Calu3 (cell line): Measurements from ENCODE around the gene KIAA1614. TPM values are rescaled to one million over a fixed set of nuclear protein-coding genes. Genes with fewer than 3 reads are reported as not detected.
A peak's percentile ranks its signal among the peaks of the same experiment; 100 is the strongest.
"Not testable (repeated sequence)": the region's sequence is repeated elsewhere in the genome, so short reads cannot be mapped to it uniquely, and the experiment has no call there.

Source experiments
- BruUV-seq: library from RNA; stranded (reverse); fragments of 400-500 nt; replicated peaks from 2 replicates; lab custom pipeline; 2021; lab: Mats Ljungman, UMichigan
- CTCF ChIA-PET: fragments of 300-600 bp; sonication (Branson Sonifier 250); formaldehyde crosslinking; loops from one replicate; lab custom pipeline; 2022; ENCODE audit warnings: antibody characterized with exemption; lab: Charles Lee
- DNase-seq: peaks from one replicate; pipeline ENCODE4 v3.0.0; 2022
- H3K27ac Mint-ChIP-seq: one replicate; pipeline ENCODE4 v1.8.0; 2022; ENCODE audit warnings: mixed read lengths; ENCODE audit not compliant: unreplicated experiment
- H3K27me3 Mint-ChIP-seq: one replicate; pipeline ENCODE4 v1.8.0; 2022; ENCODE audit warnings: mixed read lengths; ENCODE audit not compliant: unreplicated experiment
- H3K36me3 Mint-ChIP-seq: one replicate; pipeline ENCODE4 v1.8.0; 2022; ENCODE audit warnings: mild to moderate bottlenecking, moderate library complexity, mixed read lengths; ENCODE audit not compliant: insufficient read depth, unreplicated experiment
- H3K4me1 Mint-ChIP-seq: one replicate; pipeline ENCODE4 v1.8.0; 2022; ENCODE audit warnings: mild to moderate bottlenecking, low read depth, mixed read lengths; ENCODE audit not compliant: unreplicated experiment
- H3K4me3 Mint-ChIP-seq: one replicate; pipeline ENCODE4 v1.8.0; 2022; ENCODE audit warnings: mild to moderate bottlenecking, low read depth, moderate library complexity, mixed read lengths; ENCODE audit not compliant: unreplicated experiment
- H3K9me3 Mint-ChIP-seq: one replicate; pipeline ENCODE4 v1.8.0; 2022; ENCODE audit warnings: low read depth, mixed read lengths; ENCODE audit not compliant: unreplicated experiment
- intact Hi-C: fragments of 100-400 bp; cut with micrococcal nuclease; formaldehyde crosslinking; loops from one replicate; pipeline ENCODE4 v1.10.0; 2022; ENCODE audit not compliant: unreplicated experiment
- total RNA-seq: library from RNA; stranded (reverse); gene quantifications from 2 replicates; pipeline ENCODE4 v1.2.3, GENCODE V29; 2022
- TF ChIP-seq, protein P1 (sequence below): fragments of 200-600 bp; IDR thresholded peaks from one replicate; pipeline ENCODE4 v1.8.0; 2022; ENCODE audit warnings: antibody characterized with exemption; ENCODE audit not compliant: unreplicated experiment

The KIAA1614 gene
- total RNA-seq, 1 experiment from 2014 or later, result 0.19 TPM

DNA sequence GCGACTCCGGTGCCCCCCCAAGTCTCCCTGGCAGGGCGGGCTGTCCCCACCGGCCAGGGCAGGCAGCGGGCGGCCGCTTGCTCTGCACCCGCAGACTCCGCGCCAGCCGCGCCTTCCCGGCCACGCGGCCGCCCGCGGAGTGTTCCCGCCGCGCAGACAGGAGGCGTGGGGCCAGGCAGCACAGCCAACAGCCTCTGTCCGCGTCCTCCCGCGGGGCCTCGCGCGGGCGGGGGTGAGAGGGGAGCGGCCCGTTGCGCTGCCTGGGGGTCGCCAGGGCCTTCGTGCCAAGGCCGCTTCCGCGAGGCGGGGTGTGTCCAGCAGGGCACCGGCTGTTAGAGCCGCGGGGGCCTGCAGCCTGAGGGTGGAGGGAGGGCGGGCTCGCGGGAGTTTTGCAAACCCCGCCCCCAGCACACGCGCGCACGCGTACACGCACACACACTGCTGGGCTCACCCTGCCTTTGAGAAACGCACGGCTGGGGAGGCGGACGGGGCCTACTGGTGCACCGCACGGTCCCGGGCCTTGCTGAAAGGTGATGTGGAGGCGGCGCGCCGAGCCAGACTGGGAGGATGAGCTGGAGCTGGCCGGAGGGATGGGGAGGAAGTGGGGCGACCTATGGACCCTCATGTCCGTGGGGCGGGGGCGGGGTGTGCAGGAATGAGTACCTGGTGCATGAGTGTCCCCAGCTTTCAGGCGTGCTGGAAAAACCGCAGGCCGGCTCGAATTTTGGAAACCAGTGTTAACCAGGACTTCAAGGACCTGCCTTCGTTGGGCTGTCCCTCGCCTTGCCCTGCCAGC lies 41.5 kb downstream of the KIAA1614 start:
- peak; percentile 70 for DNase-seq
- Mint-ChIP-seq H3K9me3 (no peaks in the 10 kb centered on the region), H3K27me3 (no peaks in the 10 kb centered on the region), H3K4me1 (peaks cover 8% of the 10 kb centered on the region), H3K36me3 (peaks cover 9% of the 10 kb centered on the region), H3K27ac (no peak overlapping the region), H3K4me3 (peak overlapping the region; percentile 66)
- intact Hi-C loops, result loop anchor here (5.0 kb wide), 1 partner anchor 213 kb away; no protein-coding TSS in a partner anchor
- no TSS peak for BruUV-seq
- TF ChIP-seq, protein P1, sequence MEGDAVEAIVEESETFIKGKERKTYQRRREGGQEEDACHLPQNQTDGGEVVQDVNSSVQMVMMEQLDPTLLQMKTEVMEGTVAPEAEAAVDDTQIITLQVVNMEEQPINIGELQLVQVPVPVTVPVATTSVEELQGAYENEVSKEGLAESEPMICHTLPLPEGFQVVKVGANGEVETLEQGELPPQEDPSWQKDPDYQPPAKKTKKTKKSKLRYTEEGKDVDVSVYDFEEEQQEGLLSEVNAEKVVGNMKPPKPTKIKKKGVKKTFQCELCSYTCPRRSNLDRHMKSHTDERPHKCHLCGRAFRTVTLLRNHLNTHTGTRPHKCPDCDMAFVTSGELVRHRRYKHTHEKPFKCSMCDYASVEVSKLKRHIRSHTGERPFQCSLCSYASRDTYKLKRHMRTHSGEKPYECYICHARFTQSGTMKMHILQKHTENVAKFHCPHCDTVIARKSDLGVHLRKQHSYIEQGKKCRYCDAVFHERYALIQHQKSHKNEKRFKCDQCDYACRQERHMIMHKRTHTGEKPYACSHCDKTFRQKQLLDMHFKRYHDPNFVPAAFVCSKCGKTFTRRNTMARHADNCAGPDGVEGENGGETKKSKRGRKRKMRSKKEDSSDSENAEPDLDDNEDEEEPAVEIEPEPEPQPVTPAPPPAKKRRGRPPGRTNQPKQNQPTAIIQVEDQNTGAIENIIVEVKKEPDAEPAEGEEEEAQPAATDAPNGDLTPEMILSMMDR, result no peak
- CTCF ChIA-PET, result interaction anchor here (0.6 to 0.7 kb wide), 2 partner anchors 72 to 127 kb away, joined by 3 to 5 read pairs; no protein-coding TSS in a partner anchor

DNA sequence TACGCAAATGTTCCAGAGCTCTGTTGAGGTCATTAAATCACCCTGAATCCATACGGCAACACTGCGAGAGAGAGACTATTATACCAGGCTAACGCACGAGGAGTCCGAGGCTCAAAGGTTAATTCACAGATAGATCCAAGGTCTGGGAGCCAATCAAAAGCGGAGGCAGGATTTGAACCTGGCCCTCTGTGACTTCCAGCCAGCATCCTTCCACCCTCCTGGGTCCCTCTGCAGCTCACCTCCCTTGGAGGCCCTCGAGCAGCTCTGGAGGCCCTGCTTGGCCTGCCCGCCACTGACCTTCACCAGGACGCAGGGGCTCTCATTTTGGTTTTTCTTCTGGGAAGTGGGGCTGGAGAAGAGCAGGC lies 42.1 kb downstream of the KIAA1614 start:
- Mint-ChIP-seq H3K4me1 (peaks cover 8% of the 10 kb centered on the region), H3K4me3 (peak overlapping the region; percentile 66), H3K27me3 (no peaks in the 10 kb centered on the region), H3K27ac (no peak overlapping the region), H3K9me3 (no peaks in the 10 kb centered on the region), H3K36me3 (peaks cover 9% of the 10 kb centered on the region)
- TF ChIP-seq, protein P1, result no peak
- DNase-seq, result no peak
- no TSS peak for BruUV-seq
- intact Hi-C loops, result loop anchor here (5.0 kb wide), 1 partner anchor 213 kb away; no protein-coding TSS in a partner anchor
- CTCF ChIA-PET, result interaction anchor here (0.6 kb wide), 1 partner anchor 128 kb away, joined by 5 read pairs; no protein-coding TSS in a partner anchor

DNA sequence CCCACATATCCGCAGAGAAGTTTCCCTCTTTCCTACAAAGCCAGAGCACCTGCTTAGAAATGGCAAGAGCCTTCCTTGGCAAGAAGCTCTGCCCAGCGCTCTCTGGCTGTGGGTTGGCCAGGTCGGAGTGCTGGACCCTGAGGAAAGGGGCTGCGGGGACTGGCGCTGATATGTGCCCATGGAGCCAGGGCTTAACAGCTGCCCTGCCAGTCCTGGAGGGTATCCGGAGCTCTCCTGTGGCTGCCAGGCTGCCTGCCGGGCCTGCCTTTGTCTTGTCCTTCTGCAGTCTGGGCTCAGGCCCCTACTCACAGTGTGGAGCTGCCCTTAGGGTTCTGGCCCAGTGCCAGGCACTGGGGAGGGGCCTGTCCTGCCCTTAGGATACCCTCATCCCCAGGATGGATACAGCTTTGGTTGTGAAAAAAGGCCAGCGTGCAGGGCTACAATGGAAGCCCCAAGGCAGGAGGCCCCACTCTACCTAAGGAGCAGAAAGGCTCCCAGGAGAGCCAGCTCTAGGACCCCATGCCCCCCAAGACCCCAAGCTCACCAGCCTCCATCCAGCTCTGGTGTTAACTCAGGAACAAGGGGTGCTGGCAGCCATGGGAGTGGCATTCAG lies 43.4 kb downstream of the KIAA1614 start:
- Mint-ChIP-seq H3K27ac (no peak overlapping the region), H3K27me3 (no peaks in the 10 kb centered on the region), H3K36me3 (peaks cover 9% of the 10 kb centered on the region), H3K9me3 (no peaks in the 10 kb centered on the region), H3K4me1 (peaks cover 8% of the 10 kb centered on the region), H3K4me3 (no peak overlapping the region)
- intact Hi-C loops, result no loop called here
- DNase-seq, result no peak
- BruUV-seq, result no TSS peak
- TF ChIP-seq, protein P1, result no peak
- CTCF ChIA-PET, result no interaction called here

DNA sequence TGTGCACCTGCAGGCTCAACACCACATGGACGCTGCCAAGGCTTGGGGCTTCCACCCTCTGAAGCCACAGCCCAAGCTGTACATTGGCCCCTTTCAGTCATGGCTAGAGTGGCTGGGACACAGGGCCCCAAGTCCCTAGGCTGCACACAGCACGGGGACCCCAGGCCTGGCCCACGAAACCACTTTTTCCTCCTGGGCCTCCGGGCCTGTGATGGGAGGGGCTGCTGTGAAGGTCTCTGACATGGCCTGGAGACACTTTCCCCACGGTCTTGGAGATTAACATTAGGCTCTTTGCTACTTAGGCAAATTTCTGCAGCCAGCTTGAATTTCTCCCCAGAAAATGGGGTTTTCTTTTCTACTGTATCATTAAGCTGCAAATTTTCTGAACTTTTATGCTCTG lies 46.9 kb downstream of the KIAA1614 start:
- intact Hi-C loops, H3K4me1 Mint-ChIP-seq, H3K9me3 Mint-ChIP-seq, CTCF ChIA-PET, H3K4me3 Mint-ChIP-seq, BruUV-seq, H3K27me3 Mint-ChIP-seq, H3K36me3 Mint-ChIP-seq, DNase-seq, H3K27ac Mint-ChIP-seq: not testable (repeated sequence)
